ENCODE measurements around the gene BTG1.

BTG1 gene

DNA sequence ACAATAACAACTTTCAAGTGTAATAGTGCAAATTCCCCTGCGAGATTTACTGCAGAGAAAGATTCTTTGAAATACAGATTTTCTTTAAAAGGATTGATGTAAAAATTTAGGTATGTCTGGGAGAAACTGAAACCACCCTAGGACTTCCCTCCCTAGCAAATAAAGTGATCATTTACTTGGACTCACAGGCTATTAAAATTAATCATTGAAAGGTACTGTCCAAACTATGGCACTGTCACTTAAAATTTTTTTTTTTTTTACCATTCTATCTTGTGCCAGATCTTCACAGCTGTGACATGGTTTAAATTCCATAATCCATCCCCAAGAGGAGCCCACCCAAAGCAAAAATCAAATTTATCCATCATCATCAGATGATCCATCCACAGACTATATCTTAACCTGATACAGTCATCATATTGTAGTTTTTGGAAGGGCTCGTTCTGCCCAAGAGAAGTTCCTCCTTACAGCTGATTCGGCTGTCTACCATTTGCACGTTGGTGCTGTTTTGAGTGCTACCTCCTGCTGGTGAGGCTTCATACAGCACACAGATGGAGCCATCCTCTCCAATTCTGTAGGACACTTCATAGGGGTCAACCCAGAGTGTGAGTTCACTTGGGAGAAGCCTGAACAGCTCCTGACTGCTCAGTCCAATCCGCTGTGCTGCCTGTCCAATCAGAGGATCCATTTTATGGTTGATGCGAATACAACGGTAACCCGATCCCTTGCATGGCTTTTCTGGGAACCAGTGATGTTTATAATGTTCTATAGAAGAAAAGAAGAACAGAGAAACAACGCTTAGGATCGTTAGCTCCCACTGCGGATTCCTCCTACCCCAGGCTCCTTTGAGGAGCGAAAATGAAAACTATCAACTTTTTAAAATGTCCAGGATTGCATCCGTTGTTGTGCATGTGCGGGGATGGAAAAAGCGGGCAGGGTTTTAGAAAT, 1.7 kb downstream of the BTG1 start:
- DNase-seq (ENCODE audit: insufficient read length, low spot score), result no peak
- FAIRE-seq, result no peak
- peak; percentile 66 for TF ChIP-seq CTCF (IDR thresholded peaks at IDR 0.05; ENCODE audit: insufficient read depth, missing control alignments)

- FAIRE-seq (no peak), DNase-seq (ENCODE audit: insufficient read length, low spot score) (no peak)
- no peak for TF ChIP-seq CTCF (IDR thresholded peaks at IDR 0.05; ENCODE audit: insufficient read depth, missing control alignments)
These were observed 2.4 kb downstream of the BTG1 start for GRCh38 chr12:92143258-92143657.

DNA sequence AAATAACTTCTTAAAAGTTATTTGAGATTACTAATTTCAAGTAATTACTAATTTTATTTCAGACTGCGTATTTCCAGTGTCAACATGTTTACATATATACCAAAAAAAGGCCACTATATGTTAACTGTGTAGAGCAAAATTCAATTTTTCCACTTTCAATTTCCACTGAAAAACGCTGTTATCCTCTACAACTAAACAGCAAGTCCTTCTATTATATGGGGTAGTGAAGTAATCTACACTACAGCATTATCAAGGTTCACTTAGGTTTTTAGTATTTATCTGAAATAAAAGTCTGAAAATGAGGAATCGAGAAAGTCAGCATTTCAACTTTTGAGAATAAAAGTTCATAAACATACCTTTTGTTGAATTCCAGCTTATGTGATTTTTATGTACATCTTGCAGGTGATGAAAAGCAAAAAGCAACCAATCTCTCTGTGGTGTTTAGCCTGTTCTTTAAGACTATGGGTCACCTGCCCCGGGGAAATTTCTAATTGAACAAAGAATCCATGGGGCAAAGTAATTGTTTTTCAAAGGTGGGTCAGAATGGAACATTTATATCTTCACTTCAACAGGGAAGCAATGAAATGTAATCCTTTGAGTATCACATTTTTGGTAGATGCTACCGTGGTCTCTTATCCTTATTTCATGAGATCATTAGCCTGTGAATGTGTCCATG, 3.3 kb downstream of the BTG1 start:
- no peak for TF ChIP-seq CTCF (IDR thresholded peaks at IDR 0.05; ENCODE audit: insufficient read depth, missing control alignments)
- FAIRE-seq (no peak), DNase-seq (ENCODE audit: insufficient read length, low spot score) (no peak)

DNA sequence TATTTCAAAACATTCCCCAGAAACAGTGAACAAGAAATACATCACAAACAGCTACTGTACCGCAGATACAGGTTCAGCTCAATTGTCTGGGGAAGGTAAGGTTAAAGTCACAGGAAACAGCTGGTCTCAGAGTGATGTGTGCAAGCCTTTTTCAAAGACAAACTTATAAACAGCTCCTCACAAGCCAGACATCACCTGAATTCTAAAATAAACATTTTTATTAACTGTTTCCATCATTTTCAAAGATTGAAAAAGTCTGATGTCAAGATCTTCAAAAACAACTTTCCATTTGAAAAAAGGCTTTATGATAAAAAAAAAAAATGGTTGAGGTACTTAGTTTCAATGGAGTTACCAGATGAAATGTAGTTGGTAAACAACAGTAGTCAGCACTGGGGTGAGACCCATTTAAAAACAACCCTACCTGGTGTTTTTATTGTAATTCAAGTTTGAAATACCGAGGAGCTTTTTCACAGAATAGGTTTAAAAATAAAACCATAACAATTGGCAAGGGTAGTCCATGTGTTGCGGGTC, 4.0 kb downstream of the BTG1 start:
- no peak for DNase-seq (ENCODE audit: insufficient read length, low spot score)
- TF ChIP-seq CTCF (IDR thresholded peaks at IDR 0.05; ENCODE audit: insufficient read depth, missing control alignments), result no peak
- no peak for FAIRE-seq

- DNase-seq (ENCODE audit: insufficient read length, low spot score), result no peak
- TF ChIP-seq CTCF (IDR thresholded peaks at IDR 0.05; ENCODE audit: insufficient read depth, missing control alignments), result no peak
- FAIRE-seq, result no peak
These were observed 4.6 kb downstream of the BTG1 start for GRCh38 chr12:92140896-92141536.

- FAIRE-seq (no peak), DNase-seq (ENCODE audit: insufficient read length, low spot score) (no peak)
- TF ChIP-seq CTCF (IDR thresholded peaks at IDR 0.05; ENCODE audit: insufficient read depth, missing control alignments), result no peak
These were observed 5.5 kb downstream of the BTG1 start for GRCh38 chr12:92140156-92140555.

Data from D721Med (cell line).